Keratinocyte (primary cell): Measurements from ENCODE around the gene OLFML2B. TPM values are rescaled to one million over a fixed set of nuclear protein-coding genes. Genes with fewer than 3 reads are reported as not detected.
"Not testable (repeated sequence)": the region's sequence is repeated elsewhere in the genome, so short reads cannot be mapped to it uniquely, and the experiment has no call there.

Experiments used
- DNase-seq: peaks from one replicate; pipeline ENCODE4 v3.0.0-alpha.2; 2011; ENCODE audit warnings: low read depth, missing footprints, low spot score
- FAIRE-seq: peaks from 2 replicates; lab custom pipeline; 2011; peaks lifted over from hg19 to GRCh38; lab: Jason Lieb, UNC
- H2AFZ ChIP-seq: 2 replicates; pipeline ENCODE4 v1.6.0; 2012; ENCODE audit warnings: low read length, control low read depth, inconsistent platforms; ENCODE audit not compliant: control insufficient read depth
- H3K27ac ChIP-seq: 2 replicates; pipeline ENCODE4 v1.5.1; 2011; ENCODE audit warnings: low read length; ENCODE audit not compliant: control insufficient read depth, insufficient read depth
- H3K27me3 ChIP-seq: 3 replicates; pipeline ENCODE4 v1.6.0; 2011; ENCODE audit warnings: low read length; ENCODE audit not compliant: control insufficient read depth, insufficient read depth; ENCODE audit errors: extremely low read depth
- H3K36me3 ChIP-seq, 2 experiments: 2 replicates in 1 of 2; 3 replicates in 1 of 2; pipeline ENCODE4 v1.5.1; 2011; ENCODE audit warnings: low read length in 2 of 2, mild to moderate bottlenecking in 1 of 2; ENCODE audit not compliant: control insufficient read depth in 2 of 2, insufficient read depth in 2 of 2; ENCODE audit errors: extremely low read depth in 1 of 2
- H3K4me1 ChIP-seq: 3 replicates; pipeline ENCODE4 v1.5.1; 2011; ENCODE audit warnings: low read length; ENCODE audit not compliant: control insufficient read depth, insufficient read depth; ENCODE audit errors: extremely low read depth
- H3K4me2 ChIP-seq: 3 replicates; pipeline ENCODE4 v1.6.0; 2011; ENCODE audit warnings: low read depth, low read length; ENCODE audit not compliant: control insufficient read depth, insufficient read depth; ENCODE audit errors: extremely low read depth
- H3K4me3 ChIP-seq, 3 experiments: fragments of 200-600 bp in 1 of 3; sonication (generic) in 1 of 3; 2 replicates in 2 of 3; 3 replicates in 1 of 3; pipeline ENCODE4 v1.5.1; 2011 to 2016; ENCODE audit warnings: low read length in 3 of 3, mild to moderate bottlenecking in 3 of 3, control low read depth in 2 of 3, inconsistent platforms in 1 of 3, low read depth in 1 of 3, mixed read lengths in 1 of 3, mixed run types in 1 of 3, moderate library complexity in 1 of 3; ENCODE audit not compliant: control insufficient read depth in 2 of 3, insufficient read depth in 2 of 3; ENCODE audit errors: extremely low read depth in 1 of 3
- H3K79me2 ChIP-seq: 2 replicates; pipeline ENCODE4 v1.6.0; 2012; ENCODE audit warnings: low read length; ENCODE audit not compliant: control insufficient read depth, insufficient read depth
- H3K9ac ChIP-seq: 3 replicates; pipeline ENCODE4 v1.6.0; 2011; ENCODE audit warnings: low read length; ENCODE audit not compliant: control insufficient read depth, insufficient read depth; ENCODE audit errors: extremely low read depth
- H3K9me1 ChIP-seq: 3 replicates; pipeline ENCODE4 v1.6.0; 2011; ENCODE audit warnings: low read length; ENCODE audit not compliant: control insufficient read depth, insufficient read depth; ENCODE audit errors: extremely low read depth
- H3K9me3 ChIP-seq: 2 replicates; pipeline ENCODE4 v1.5.1; 2012; ENCODE audit warnings: low read depth, low read length; ENCODE audit not compliant: control insufficient read depth
- H4K20me1 ChIP-seq: 3 replicates; pipeline ENCODE4 v1.6.0; 2011; ENCODE audit warnings: low read length; ENCODE audit not compliant: control insufficient read depth, insufficient read depth; ENCODE audit errors: extremely low read depth
- CTCF ChIP-seq, 3 experiments: IDR thresholded peaks in 1 of 3; conservative IDR thresholded peaks in 1 of 3; optimal IDR thresholded peaks in 1 of 3; 2 replicates in 2 of 3; 3 replicates in 1 of 3; pipeline versions ENCODE3 to v1.5.1; 2011; ENCODE audit warnings: low read length in 3 of 3, mild to moderate bottlenecking in 3 of 3, moderate library complexity in 2 of 3, control low read depth in 1 of 3, inconsistent platforms in 1 of 3; ENCODE audit not compliant: insufficient read depth in 2 of 3; ENCODE audit errors: extremely low read depth in 1 of 3
- EZH2 ChIP-seq: IDR thresholded peaks from one replicate; pipeline ENCODE4 v1.6.1; 2012; ENCODE audit warnings: inconsistent platforms, mild to moderate bottlenecking, low read length, moderate library complexity
- dilution Hi-C: fragments of 300-500 bp; cut with MboI; formaldehyde crosslinking; loops from one replicate; pipeline ENCODE4 v1.7.0; 2020; ENCODE audit warnings: low sequenced_read_pairs; ENCODE audit not compliant: extremely low pct_ligation_motif_present
- polyA plus RNA-seq, 5 experiments: library from polyadenylated mRNA; depleted of rRNA in 3 of 5; stranded (reverse) in 3 of 5; stranded (forward) in 1 of 5; unstranded in 1 of 5; fragments of >200 nt; gene quantifications; 1 replicate in 1 of 5; 2 replicates in 3 of 5; 3 replicates in 1 of 5; pipeline versions ENCODE4 v1.2.1 to v1.2.3, GENCODE V29; 2011 to 2012; ENCODE audit warnings: missing spikeins in 2 of 5, low read depth in 1 of 5, low replicate concordance in 1 of 5

The OLFML2B gene
- polyA plus RNA-seq, 1 donor (not counting 4 experiments of a cell fraction or from before 2014, with no cell fraction given): not detected

- dilution Hi-C loops: no loop called here
Observed at GRCh38 chr1:162018418-162018817, 5.3 kb downstream of the OLFML2B start.

DNA sequence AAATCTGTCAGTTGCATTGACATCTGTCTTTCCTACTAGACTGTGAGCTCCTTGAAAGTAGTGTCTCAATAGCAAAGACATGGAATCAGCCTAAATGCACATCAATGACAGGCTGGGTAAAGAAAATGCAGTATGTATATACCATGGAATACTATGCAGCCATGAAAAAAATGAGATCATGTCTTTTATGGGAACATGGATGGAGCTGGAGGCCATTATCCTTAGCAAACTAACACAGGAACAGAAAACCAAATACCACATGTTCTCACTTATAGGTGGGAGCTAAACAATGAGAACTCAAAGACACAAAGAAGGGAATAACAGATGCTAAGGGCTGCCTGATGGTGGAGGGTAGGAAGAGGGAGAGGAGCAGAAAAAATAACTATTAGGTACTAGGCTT, 5.9 kb downstream of the OLFML2B start:
- FAIRE-seq, H3K4me2 ChIP-seq: not testable (repeated sequence)

More at GRCh38 chr1:162018418-162018817, 5.3 kb downstream of the OLFML2B start:
- H3K4me3 ChIP-seq: no peak overlapping the region
- no peaks in the 10 kb centered on the region for H3K79me2 ChIP-seq
- no peaks in the 10 kb centered on the region for H3K9me3 ChIP-seq
- no peak overlapping the region for H2AFZ ChIP-seq
- no peaks in the 10 kb centered on the region for H4K20me1 ChIP-seq
- H3K36me3 ChIP-seq: no peaks in the 10 kb centered on the region
- H3K4me2 ChIP-seq: no peak overlapping the region
- H3K9ac ChIP-seq: no peak overlapping the region
- DNase-seq (no peak), FAIRE-seq (no peak)
- no peaks in the 10 kb centered on the region for H3K9me1 ChIP-seq
- no peak overlapping the region for H3K27ac ChIP-seq
- peaks cover 13% of the 10 kb centered on the region for H3K27me3 ChIP-seq
- TF ChIP-seq CTCF (optimal IDR thresholded peaks at IDR 0.05 in 1 of 3, IDR thresholded peaks at IDR 0.05 in 1 of 3, conservative IDR thresholded peaks at IDR 0.05 in 1 of 3; ENCODE audit: extremely low read depth in 1 of 3, insufficient read depth in 2 of 3, low read length in 3 of 3) (no peak), EZH2 (no peak)
- peaks cover 5% of the 10 kb centered on the region for H3K4me1 ChIP-seq

GRCh38 chr1:162016631-162017030, 7.0 kb downstream of the OLFML2B start:
- Histone ChIP-seq H3K9ac (no peak overlapping the region), H4K20me1 (no peaks in the 10 kb centered on the region), H3K4me1 (peaks cover 5% of the 10 kb centered on the region), H3K4me2 (no peak overlapping the region), H3K36me3 (no peaks in the 10 kb centered on the region), H3K27ac (no peak overlapping the region), H2AFZ (no peak overlapping the region), H3K4me3 (no peak overlapping the region), H3K9me1 (no peaks in the 10 kb centered on the region), H3K27me3 (peaks cover 23% of the 10 kb centered on the region), H3K9me3 (no peaks in the 10 kb centered on the region), H3K79me2 (no peaks in the 10 kb centered on the region)
- no peak for DNase-seq
- peak; percentile 51 for FAIRE-seq
- dilution Hi-C loops: no loop called here
- TF ChIP-seq CTCF (optimal IDR thresholded peaks at IDR 0.05 in 1 of 3, IDR thresholded peaks at IDR 0.05 in 1 of 3, conservative IDR thresholded peaks at IDR 0.05 in 1 of 3; ENCODE audit: extremely low read depth in 1 of 3, insufficient read depth in 2 of 3, low read length in 3 of 3): no peak
- no peak for TF ChIP-seq EZH2

More for the DNA sequence above, 5.9 kb downstream of the OLFML2B start:
- H3K9me3 ChIP-seq, dilution Hi-C loops, DNase-seq, H3K9ac ChIP-seq, H3K79me2 ChIP-seq, H4K20me1 ChIP-seq, H3K36me3 ChIP-seq, H3K4me3 ChIP-seq, H2AFZ ChIP-seq, H3K9me1 ChIP-seq, H3K27ac ChIP-seq, H3K4me1 ChIP-seq: not testable (repeated sequence)
- H3K27me3 ChIP-seq: peaks cover 19% of the 10 kb centered on the region
